ACHN (cell line): Measurements from ENCODE around the gene SIGLEC9.
"Not testable (repeated sequence)": the region's sequence is repeated elsewhere in the genome, so short reads cannot be mapped to it uniquely, and the experiment has no call there.

ENCODE experiments used
- DNase-seq: peaks from one replicate; pipeline ENCODE4 v3.0.0-alpha.2; 2015
- in situ Hi-C: cut with HindIII; loops from 2 replicates; pipeline ENCODE4 v1.10.0; 2017; ENCODE audit warnings: low sequenced_read_pairs, low pct_ligation_motif_present, low pct_unique_long_range_greater_than_20kb

Gene SIGLEC9

GRCh38 chr19:51161266-51161665 is 36.6 kb downstream of the SIGLEC9 start:
- in situ Hi-C loops = no loop called here

DNA sequence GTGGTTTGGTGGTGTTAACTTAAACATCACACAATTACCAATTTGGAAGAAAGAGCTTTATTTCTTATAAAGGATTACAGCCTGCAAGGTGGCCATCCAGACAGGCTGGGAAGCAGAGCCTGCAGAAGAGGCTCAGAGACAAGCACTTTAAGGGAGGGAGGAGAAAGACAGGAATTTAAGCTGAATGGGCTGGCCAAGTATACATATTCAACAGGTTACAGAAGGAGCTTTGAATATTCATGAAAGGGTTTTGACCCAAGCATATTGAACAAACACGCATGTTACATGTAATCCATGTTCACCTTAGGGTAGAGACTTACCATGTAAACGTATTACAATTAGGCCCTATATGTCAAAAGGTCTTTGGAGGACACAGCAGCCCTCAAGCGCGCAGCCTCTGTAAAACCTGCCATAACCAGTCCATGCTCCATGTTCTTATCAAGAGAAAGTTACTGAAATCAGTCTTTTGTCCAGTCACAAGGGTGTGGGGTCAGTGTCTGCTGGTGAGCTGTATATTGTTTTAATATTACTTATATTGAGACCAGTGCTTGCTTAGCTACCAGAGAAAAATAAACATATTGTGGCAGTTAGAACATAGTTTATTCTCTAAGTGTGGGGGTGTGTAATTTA is 37.3 kb downstream of the SIGLEC9 start:
- in situ Hi-C loops = no loop called here
- no peak for DNase-seq

More at GRCh38 chr19:51161266-51161665, 36.6 kb downstream of the SIGLEC9 start:
- no peak for DNase-seq

- in situ Hi-C loops = no loop called here
- DNase-seq = no peak
Observed at GRCh38 chr19:51163257-51163656, 38.6 kb downstream of the SIGLEC9 start.

GRCh38 chr19:51164215-51164614 is 39.5 kb downstream of the SIGLEC9 start:
- no peak for DNase-seq
- in situ Hi-C loops = no loop called here

DNA sequence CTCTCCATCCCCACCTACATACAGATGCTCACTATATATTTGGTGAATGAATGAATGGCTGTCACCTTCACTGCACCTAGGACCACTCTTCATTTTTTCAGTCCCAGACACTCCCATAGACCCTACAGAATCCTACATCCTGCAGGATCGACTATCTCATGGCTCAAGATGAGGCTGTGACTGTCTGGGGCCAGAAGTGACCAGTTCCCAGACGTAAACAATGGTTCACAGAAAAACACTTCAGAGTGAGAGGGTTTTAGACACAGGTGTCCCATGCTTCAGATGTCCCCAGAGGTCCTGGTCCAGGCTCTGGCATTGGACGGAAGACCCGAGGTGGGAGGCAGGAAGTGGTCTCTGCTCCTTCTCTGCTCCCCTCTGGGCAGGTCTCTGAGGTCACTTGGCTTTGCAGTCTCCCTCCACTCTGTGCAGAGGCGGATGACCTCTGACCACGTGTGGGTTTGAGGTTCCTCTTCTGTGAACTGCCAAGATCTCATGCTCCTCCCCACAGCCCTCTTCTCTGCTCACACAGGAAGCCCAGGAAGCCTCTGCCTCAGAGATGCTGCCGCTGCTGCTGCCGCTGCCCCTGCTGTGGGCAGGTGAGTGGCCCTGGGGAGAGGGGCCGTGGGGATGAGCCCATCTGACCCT is 42.3 kb downstream of the SIGLEC9 start:
- no peak for DNase-seq

DNA sequence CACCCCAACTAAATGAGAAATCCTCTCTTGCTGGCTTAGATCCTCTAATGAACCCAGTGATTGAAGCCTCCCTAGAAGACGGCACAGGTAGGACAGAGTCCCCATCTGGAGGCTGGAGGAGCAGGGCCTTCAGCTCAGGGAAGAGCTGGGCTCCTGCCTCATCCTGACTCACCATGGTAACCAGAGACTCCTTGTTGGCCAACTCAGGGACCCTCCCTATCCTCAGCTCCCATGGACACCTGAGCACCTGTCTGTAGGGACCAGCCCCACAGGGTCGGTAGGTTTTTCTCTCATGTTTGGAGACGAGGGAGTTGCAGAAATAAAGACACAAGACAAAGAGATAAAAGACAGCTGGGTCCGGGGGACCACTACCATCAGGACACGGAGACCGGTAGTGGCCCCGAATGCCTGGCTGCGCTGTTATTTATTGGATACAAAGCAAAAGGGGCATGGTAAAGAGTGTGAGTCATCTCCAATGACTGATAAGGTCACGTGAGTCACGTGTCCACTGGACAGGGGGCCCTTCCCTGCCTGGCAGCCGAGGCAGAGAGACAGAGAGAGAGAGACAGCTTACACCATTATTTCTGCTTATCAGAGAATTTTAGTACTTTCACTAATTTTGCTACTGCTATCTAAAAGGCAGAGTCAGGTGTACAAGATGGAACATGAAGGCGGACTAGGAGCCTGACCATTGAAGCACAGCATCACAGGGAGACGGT is 44.0 kb downstream of the SIGLEC9 start:
- in situ Hi-C loops = no loop called here

More for the DNA sequence above, 42.3 kb downstream of the SIGLEC9 start:
- in situ Hi-C loops = no loop called here

GRCh38 chr19:51169283-51169918 is 44.7 kb downstream of the SIGLEC9 start:
- in situ Hi-C loops = not testable (repeated sequence)
- peak; percentile 60 for DNase-seq

More for the DNA sequence above, 44.0 kb downstream of the SIGLEC9 start:
- DNase-seq = no peak

DNA sequence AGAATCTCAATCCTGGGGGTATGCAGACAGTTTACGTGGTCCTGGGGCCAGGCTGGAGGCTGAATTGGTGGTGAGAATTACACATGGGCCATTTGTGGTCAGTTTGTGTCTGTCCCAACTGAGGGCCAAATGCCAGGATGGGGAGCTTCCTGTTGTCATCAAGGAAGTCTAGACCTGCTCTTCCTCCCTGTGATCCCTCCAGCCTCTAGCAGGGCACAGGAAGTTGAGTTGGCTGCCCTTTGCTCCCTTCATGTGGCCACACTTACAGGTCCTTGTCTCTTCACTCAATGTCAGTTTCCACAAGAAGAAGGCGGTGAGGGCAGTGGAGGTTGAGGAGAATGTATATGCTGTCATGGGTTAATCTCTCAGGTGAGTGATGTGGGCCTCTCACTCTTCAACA is 47.5 kb downstream of the SIGLEC9 start:
- DNase-seq = no peak
- in situ Hi-C loops = no loop called here

DNA sequence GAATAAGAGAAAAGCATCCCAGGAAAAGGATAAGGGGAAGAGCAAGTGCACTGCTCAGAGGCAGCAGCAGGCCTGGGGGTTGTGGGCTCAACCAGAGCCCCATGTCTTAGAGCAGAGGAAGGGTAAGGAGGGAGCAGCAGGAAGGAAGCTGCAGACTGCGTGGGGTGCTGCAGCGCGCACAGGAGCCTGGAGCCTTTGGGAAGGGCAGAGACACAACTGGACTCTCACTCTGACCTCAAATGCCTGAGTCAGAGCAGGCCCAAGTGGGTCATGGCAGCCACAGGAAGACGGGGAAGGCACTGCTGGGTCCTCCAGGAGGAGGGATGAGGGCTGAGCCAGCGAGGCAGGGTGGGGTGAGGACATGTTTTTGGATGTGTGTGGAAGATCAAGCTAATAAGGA is 49.0 kb downstream of the SIGLEC9 start:
- DNase-seq = no peak
- in situ Hi-C loops = no loop called here

GRCh38 chr19:51179256-51179655 is 54.5 kb downstream of the SIGLEC9 start:
- no peak for DNase-seq
- in situ Hi-C loops = no loop called here
